ENCODE results near the gene CIB4.

The CIB4 gene

DNA sequence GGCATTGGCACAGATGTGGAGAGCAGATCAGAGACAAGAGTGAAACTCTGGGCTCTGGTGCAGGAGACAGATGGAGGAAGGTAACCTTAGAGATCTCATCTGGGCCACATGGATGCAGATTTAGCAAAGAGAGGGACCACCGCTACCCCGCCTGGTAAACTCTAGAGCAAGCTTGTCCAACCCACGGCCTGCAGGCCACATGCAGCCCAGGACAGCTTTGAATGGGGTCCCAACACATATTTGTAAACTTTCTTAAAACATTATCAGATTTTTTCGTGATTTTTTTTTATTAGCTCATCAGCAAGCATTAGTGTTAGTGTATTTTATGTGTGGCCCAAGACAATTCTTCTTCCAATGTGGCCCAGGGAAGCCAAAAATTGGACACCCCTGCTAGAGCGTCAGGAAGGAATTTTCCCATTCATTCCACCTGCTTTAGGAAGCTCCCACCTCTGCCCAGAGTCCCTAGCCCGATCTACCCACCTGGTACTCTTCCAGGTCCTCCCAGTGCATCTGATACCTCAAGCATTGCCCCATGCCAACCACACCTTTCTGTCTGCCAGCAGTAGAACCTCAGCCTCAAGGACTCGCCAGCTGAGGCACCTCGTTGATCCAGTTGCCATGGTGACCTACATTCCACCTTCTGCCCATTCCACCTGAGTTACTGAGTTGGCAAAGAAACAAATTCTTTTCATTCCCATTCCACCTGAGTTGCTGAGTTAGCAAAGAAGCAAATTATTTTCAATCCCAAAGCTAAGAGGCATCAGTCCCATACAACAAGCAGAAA lies at the start of gene CIB4:
Gene CIB4, minus strand, starts transcription at position 586 of the 784 bp plus-strand sequence. Its CDS starts 52 bp downstream, at position 534.
- in situ Hi-C loops (cut with HindIII; ENCODE audit: low sequenced_read_pairs) = no loop called here

- in situ Hi-C loops (cut with HindIII; ENCODE audit: low sequenced_read_pairs) = no loop called here
Observed at GRCh38 chr2:26687801-26688200, 46.6 kb upstream of the CIB4 start.

GRCh38 chr2:26687328-26687727 lies 46.2 kb upstream of the CIB4 start:
- in situ Hi-C loops (cut with HindIII; ENCODE audit: low sequenced_read_pairs) = no loop called here

DNA sequence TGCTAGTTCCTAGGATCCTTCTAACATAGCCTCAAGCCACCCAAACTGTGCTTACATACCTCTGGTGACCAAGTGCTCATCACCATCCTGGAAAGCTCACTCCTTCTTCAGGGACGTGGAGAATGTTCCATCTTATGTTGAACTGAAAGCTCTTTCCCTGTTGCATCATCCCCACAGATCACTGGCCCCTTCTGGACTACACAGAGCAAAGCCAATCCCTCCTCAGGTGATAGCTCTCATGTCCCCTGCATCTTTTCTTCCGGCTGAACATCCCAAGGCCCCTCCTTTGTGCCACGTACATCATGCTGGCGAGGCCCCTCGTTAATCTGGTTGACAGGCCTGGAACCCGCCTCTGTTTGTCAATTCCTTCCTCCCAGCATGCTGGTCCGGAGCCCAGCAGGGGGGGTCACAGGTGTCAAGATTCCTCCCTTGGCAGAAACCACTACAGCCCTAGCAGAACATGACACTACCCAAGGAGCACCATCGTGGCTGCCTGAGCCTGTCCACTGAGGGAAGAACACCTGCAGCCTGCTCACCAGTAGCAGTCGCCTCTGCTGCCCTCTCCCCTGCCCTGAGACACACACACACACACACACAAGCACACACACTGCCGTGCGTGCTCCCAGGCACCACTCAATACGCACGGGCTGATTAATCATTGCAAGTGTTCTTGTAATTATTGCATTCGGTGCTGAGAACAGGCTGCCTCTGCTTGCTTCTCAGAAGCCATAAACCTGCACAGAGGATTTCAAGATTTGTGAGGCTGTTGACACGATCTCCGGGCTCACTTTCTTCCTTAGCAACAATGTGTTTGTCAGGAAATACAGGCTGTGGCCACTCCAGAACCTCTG lies 45.0 kb upstream of the CIB4 start:
- in situ Hi-C loops (cut with HindIII; ENCODE audit: low sequenced_read_pairs) = no loop called here

DNA sequence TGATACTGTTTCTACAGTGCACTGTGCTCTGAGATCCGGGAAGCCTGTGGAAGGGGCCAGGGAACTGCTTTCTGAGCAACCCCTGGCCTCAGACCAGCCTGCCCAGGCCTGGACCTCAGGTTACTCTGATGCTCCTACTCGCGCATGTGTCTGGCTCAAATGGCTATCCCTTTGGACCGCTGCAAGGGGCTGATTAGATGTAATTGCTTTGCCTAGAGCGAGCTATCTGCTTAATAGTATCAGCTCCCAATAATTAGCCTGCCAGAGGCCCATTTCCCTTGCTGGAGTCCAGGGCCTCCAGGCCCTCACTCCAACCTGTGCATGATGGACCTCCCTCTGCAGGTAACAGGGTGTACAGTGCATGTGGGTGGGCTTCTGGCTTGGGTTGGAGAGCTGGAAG lies 44.2 kb upstream of the CIB4 start:
- in situ Hi-C loops (cut with HindIII; ENCODE audit: low sequenced_read_pairs) = no loop called here

DNA sequence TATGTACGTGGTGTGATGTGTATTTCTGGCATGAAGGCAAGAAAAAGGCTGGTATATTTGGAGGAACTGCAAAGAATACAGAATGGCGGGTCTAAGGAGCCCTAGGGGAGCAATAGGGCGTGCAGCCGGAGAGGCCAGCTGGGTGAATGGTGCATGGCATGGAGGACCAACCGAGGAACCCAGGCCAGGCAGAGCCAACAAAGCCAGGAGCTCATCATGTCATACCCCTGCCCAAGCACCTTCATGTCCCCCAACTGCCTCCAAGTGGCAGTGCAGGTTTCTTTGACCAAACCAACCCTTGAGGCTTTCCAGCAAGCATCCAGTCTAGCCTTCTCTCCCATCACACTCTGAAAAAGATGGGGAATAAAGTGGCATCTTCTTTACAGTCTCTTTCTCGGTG lies 42.4 kb upstream of the CIB4 start:
- in situ Hi-C loops (cut with HindIII; ENCODE audit: low sequenced_read_pairs) = no loop called here

GRCh38 chr2:26682155-26682554 lies 41.0 kb upstream of the CIB4 start:
- in situ Hi-C loops (cut with HindIII; ENCODE audit: low sequenced_read_pairs) = no loop called here

- in situ Hi-C loops (cut with HindIII; ENCODE audit: low sequenced_read_pairs) = no loop called here
Observed at GRCh38 chr2:26681656-26682055, 40.5 kb upstream of the CIB4 start.

GRCh38 chr2:26679867-26680266 lies 38.7 kb upstream of the CIB4 start:
- in situ Hi-C loops (cut with HindIII; ENCODE audit: low sequenced_read_pairs) = no loop called here

- in situ Hi-C loops (cut with HindIII; ENCODE audit: low sequenced_read_pairs) = no loop called here
Observed at GRCh38 chr2:26678035-26678434, 36.9 kb upstream of the CIB4 start.

DNA sequence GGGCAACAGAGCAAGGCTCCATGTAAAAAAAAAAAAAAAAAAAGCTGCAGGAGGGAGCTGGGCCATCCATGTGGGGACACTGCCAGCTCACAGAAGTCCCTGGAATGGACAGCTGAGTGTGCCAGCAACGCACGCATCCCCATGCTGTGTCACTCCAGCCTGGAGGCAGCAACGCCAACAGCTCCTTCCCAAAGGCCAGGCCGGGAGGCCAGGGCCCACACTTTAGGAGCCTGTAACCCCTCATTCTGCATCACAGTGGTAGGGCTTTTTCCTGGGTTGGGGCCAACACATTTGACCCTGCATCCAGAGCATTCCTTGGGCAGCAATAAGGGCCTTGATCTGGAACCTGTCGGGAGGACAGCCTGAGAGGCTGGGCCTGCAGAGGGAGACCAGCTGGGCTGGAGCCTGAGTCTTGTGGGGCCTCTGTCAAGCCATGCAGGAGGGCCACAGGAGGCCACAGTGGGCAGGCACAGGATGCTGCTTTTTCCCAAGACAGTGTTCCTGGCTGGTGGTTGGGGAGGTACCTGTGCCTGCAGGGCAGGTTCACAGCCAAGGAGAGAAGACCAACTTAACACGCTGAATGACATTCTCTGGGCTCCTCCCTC lies 34.6 kb upstream of the CIB4 start:
- in situ Hi-C loops (cut with HindIII; ENCODE audit: low sequenced_read_pairs) = no loop called here

DNA sequence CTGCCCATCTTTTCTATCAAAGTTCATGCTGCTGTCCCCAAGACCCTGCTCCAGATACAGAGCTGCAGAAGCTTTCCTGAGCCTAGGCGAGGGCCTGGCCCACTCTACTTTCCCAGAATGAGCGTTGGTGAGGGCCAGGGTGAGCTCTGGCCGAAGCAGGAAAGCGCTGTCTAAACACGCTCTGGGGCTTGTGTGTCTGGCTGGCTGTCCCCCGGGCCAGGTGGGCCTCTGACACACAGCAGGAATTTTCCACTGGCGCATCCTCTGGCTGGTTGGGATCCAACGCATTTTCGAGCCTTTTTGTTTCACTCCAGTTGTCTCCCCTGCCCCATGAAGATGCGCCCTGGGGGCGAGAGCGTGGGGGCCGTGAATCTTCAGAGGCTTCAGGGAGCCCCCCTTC lies 33.6 kb upstream of the CIB4 start:
- in situ Hi-C loops (cut with HindIII; ENCODE audit: low sequenced_read_pairs) = loop anchor here (5.0 kb wide), 1 partner anchor 92 kb away; no protein-coding TSS in a partner anchor

GRCh38 chr2:26674002-26674751 lies 33.0 kb upstream of the CIB4 start:
- in situ Hi-C loops (cut with HindIII; ENCODE audit: low sequenced_read_pairs) = loop anchor here (5.0 kb wide), 1 partner anchor 92 kb away; no protein-coding TSS in a partner anchor

DNA sequence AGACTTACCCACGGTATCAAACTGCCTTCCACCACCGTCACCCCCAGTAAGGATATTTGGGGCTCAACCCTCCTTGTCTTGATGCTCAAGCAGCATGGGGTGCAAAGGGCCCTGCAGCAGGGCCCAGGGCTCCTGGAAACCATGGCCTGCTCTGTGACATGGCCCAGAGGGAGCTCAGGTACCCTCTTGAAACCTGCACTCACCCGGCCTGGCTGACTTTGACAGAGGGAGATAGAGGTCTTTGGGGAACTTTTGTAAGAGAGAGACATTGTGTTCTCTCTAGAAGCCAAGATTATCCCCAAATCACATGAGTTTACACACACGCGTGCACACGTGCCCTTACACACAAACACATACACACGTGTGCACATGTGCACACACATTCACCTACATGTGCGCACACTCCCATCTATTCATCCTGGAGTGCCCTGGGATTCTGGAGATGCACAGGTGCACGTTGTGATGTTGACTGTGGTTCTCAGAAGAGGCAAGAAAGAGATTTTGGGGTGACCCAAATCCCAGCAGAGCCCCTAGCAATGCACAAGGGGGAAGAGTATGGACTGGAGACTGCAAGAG lies 31.7 kb upstream of the CIB4 start:
- in situ Hi-C loops (cut with HindIII; ENCODE audit: low sequenced_read_pairs) = loop anchor here (5.0 kb wide), 1 partner anchor 91 kb away; no protein-coding TSS in a partner anchor

DNA sequence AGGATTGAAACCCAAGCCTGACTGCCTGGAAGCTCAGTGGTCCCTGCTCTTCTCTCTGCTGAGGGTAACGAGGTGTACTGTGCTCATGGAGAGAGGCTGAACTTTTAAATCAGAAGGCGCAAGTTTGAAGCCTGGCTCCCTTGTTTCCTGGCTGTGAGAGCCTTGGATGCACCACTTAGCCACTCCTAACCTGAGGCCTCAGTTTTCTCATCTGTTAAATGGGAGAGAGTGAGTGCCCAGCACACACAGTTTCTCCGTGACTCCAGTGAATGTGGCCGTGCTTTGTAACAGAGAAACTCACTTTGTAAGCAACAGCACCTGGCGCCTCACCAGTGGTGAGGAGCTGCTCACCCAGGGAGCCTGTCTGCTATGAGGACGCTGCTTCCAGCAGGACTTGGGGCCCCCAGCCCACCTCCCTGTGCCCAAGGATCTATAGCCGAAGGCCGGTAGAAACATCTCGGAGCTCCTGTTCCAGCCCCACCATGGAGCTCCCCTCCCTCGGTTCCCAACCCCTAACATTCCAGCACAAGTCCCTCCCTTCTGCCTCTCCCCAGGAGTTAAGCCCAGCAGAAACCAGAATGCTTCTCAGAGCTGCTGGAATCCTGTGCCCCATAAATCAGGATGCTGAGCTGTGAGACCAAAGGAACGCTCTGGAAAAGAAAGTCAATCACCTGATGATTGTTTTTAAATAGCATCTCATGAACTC lies 31.1 kb upstream of the CIB4 start:
- in situ Hi-C loops (cut with HindIII; ENCODE audit: low sequenced_read_pairs) = loop anchor here (5.0 kb wide), 1 partner anchor 90 kb away; no protein-coding TSS in a partner anchor

- in situ Hi-C loops (cut with HindIII; ENCODE audit: low sequenced_read_pairs) = loop anchor here (5.0 kb wide), 1 partner anchor 89 kb away; no protein-coding TSS in a partner anchor
Observed at GRCh38 chr2:26671691-26672090, 30.5 kb upstream of the CIB4 start.

DNA sequence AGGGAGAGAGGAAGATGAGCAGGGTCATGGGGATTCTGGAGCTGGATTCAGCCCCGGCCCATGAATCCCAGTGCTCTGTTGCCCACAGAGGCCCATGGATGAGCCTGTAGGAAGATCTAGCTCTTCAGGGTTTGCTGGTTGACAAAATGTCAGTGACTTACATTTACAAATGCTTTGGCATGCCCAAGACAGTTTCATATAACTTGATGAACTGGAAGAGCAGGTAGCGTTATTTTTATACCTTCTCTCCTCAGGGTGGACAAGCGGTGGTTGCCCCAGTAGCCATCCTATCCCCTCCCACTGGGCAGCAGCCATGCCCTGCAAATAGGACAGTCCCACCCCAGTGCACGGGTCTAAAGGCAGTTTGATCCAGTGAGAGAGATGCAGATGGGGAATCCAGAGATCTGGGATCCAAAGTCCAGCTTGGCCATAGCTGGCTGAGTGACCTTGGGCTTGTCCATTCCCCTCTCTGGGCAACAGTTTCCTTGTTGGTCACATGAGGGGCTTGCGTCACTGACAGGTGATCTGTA lies 29.8 kb upstream of the CIB4 start:
- in situ Hi-C loops (cut with HindIII; ENCODE audit: low sequenced_read_pairs) = loop anchor here (5.0 kb wide), 1 partner anchor 89 kb away; no protein-coding TSS in a partner anchor

DNA sequence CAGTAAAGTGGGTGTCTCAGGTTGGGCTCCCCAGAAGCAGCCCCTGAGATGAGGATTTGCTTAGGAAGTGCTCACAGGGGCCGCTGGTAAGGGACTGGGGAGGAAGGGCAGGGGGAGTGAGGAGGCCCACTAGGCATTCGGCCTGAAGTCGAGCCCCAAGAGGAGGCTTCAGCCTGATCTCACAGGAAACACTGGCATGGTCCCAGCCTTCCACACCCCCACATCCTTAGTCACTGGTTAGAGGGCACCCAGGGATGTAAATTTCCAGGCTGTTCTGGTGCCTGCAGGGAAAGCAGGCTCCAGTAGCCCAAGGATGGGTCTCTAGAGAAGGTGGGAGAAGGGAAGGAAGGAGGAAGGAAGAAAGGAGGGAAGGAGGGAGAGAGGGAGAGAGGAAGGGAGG lies 29.0 kb upstream of the CIB4 start:
- in situ Hi-C loops (cut with HindIII; ENCODE audit: low sequenced_read_pairs) = loop anchor here (5.0 kb wide), 1 partner anchor 88 kb away; no protein-coding TSS in a partner anchor

Data from DLD1 (cell line).